Trophoblast cell (in vitro differentiated cells and primary cell): Measurements from ENCODE around the gene SPP1.

Experiments
- DNase-seq, 2 donors: peaks; one replicate each; pipeline ENCODE4 v3.0.0-alpha.2; 2016
- H2AFZ ChIP-seq: 2 replicates; pipeline ENCODE4 v1.6.1; 2013; ENCODE audit warnings: low read length, moderate library complexity, mild to moderate bottlenecking; ENCODE audit not compliant: insufficient read depth, poor library complexity
- H2AK5ac ChIP-seq: 2 replicates; pipeline ENCODE4 v1.6.1; 2013; ENCODE audit warnings: mild to moderate bottlenecking, low read length
- H2BK120ac ChIP-seq: 2 replicates; pipeline ENCODE4 v1.6.1; 2013; ENCODE audit warnings: low read length, mild to moderate bottlenecking, moderate library complexity; ENCODE audit not compliant: insufficient read depth, poor library complexity
- H2BK12ac ChIP-seq: 2 replicates; pipeline ENCODE4 v1.6.1; 2013; ENCODE audit warnings: mild to moderate bottlenecking, low read length, moderate library complexity
- H2BK5ac ChIP-seq: 2 replicates; pipeline ENCODE4 v1.6.1; 2013; ENCODE audit warnings: low read length, low read depth, moderate library complexity, mild to moderate bottlenecking; ENCODE audit not compliant: poor library complexity
- H3K14ac ChIP-seq: 2 replicates; pipeline ENCODE4 v1.6.1; 2013; ENCODE audit warnings: mild to moderate bottlenecking, low read length
- H3K18ac ChIP-seq: 2 replicates; pipeline ENCODE4 v1.6.1; 2013; ENCODE audit warnings: mild to moderate bottlenecking, low read length
- H3K23ac ChIP-seq: 2 replicates; pipeline ENCODE4 v1.6.1; 2013; ENCODE audit warnings: low read length
- H3K27ac ChIP-seq: 2 replicates; pipeline ENCODE4 v1.5.1; 2013; ENCODE audit warnings: low read depth, mild to moderate bottlenecking, inconsistent platforms, low read length, moderate library complexity
- H3K27me3 ChIP-seq: 2 replicates; pipeline ENCODE4 v1.6.1; 2013; ENCODE audit warnings: inconsistent platforms, mild to moderate bottlenecking, low read length, moderate library complexity; ENCODE audit not compliant: insufficient read depth
- H3K36me3 ChIP-seq, 2 experiments: 1 replicate in 1 of 2; 2 replicates in 1 of 2; pipeline ENCODE4 v1.6.1; 2013; ENCODE audit warnings: low read length in 2 of 2, mild to moderate bottlenecking in 2 of 2, moderate library complexity in 1 of 2; ENCODE audit not compliant: insufficient read depth in 2 of 2, control insufficient read depth in 1 of 2
- H3K4ac ChIP-seq: 2 replicates; pipeline ENCODE4 v1.6.1; 2013; ENCODE audit warnings: low read depth, mild to moderate bottlenecking, low read length, moderate library complexity
- H3K4me1 ChIP-seq, 2 experiments: 1 replicate in 1 of 2; 2 replicates in 1 of 2; pipeline ENCODE4 v1.6.1; 2013; ENCODE audit warnings: low read length in 2 of 2, mild to moderate bottlenecking in 2 of 2, moderate library complexity in 1 of 2; ENCODE audit not compliant: insufficient read depth in 2 of 2, control insufficient read depth in 1 of 2
- H3K4me2 ChIP-seq: 2 replicates; pipeline ENCODE4 v1.6.1; 2013; ENCODE audit warnings: inconsistent platforms, mild to moderate bottlenecking, low read length, moderate library complexity
- H3K4me3 ChIP-seq: 2 replicates; pipeline ENCODE4 v1.5.1; 2013; ENCODE audit warnings: mild to moderate bottlenecking, low read depth, low read length, inconsistent platforms
- H3K79me1 ChIP-seq: one replicate; pipeline ENCODE4 v1.6.1; 2013; ENCODE audit warnings: low read length
- H3K79me2 ChIP-seq: 2 replicates; pipeline ENCODE4 v1.6.1; 2013; ENCODE audit warnings: low read length, mild to moderate bottlenecking; ENCODE audit not compliant: control insufficient read depth, insufficient read depth, poor library complexity
- H3K9ac ChIP-seq: 2 replicates; pipeline ENCODE4 v1.6.1; 2013; ENCODE audit warnings: mild to moderate bottlenecking, low read length
- H3K9me3 ChIP-seq: 2 replicates; pipeline ENCODE4 v1.6.1; 2013; ENCODE audit warnings: low read depth, mild to moderate bottlenecking, control low read depth, inconsistent platforms, low read length; ENCODE audit not compliant: insufficient read depth
- H4K12ac ChIP-seq: 2 replicates; pipeline ENCODE4 v1.6.1; 2013; ENCODE audit warnings: low read depth, mild to moderate bottlenecking, low read length, moderate library complexity
- H4K8ac ChIP-seq: 2 replicates; pipeline ENCODE4 v1.6.1; 2013; ENCODE audit warnings: low read depth, mild to moderate bottlenecking, low read length, moderate library complexity
- H4K91ac ChIP-seq: one replicate; pipeline ENCODE4 v1.6.1; 2013; ENCODE audit warnings: low read depth, mild to moderate bottlenecking, low read length, moderate library complexity
- WGBS: extraction: QIAGEN DNeasy Blood & Tissue Kit; methylation state at CpG from one replicate; pipeline ENCODE4 v1.1.7; 2013; ENCODE audit warnings: missing lambda C conversion rate; ENCODE audit not compliant: insufficient read length, insufficient coverage; ENCODE audit errors: extremely low coverage; 5-methylcytosine and 5-hydroxymethylcytosine counted together

SPP1 gene

GRCh38 chr4:87985097-87985886 lies 9.8 kb downstream of the SPP1 start:
- H4K8ac ChIP-seq = no peak overlapping the region
- no peak overlapping the region for H2BK120ac ChIP-seq
- WGBS = no CpG with 5 or more reads among the region's 1 CpG
- H2AK5ac ChIP-seq = no peak overlapping the region
- no peak overlapping the region for H3K18ac ChIP-seq
- peak in 1 of 2 donors; percentile 29 for DNase-seq
- no peak overlapping the region for H3K27ac ChIP-seq
- no peak overlapping the region for H2AFZ ChIP-seq
- H3K4me3 ChIP-seq = no peak overlapping the region
- no peak overlapping the region for H3K14ac ChIP-seq
- no peak overlapping the region for H4K12ac ChIP-seq
- no peaks in the 10 kb centered on the region for H3K27me3 ChIP-seq
- H3K4ac ChIP-seq = no peak overlapping the region
- no peak overlapping the region for H4K91ac ChIP-seq
- H3K79me1 ChIP-seq = no peaks in the 10 kb centered on the region
- no peak overlapping the region for H3K4me2 ChIP-seq
- H3K36me3 ChIP-seq = no peaks in the 10 kb centered on the region
- H3K23ac ChIP-seq = no peak overlapping the region
- H3K9ac ChIP-seq = no peak overlapping the region
- no peaks in the 10 kb centered on the region for H3K4me1 ChIP-seq
- no peak overlapping the region for H2BK12ac ChIP-seq
- H3K9me3 ChIP-seq = no peaks in the 10 kb centered on the region
- no peak overlapping the region for H2BK5ac ChIP-seq
- no peaks in the 10 kb centered on the region for H3K79me2 ChIP-seq

DNA sequence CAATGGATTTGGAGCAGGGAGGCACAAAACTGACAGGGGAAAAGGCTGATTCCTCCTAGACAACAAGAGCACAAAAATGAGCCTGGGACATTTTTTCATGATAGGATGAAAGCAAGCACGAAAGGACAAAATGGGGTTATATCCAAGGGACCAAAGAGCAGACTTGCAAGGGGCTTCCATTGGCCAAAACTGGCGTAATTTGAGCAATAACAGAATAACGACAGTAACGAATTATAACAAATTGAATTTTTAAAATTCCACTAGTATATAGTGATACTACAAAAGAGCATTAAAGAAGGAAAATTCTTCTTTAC lies 10.3 kb downstream of the SPP1 start:
- no peak overlapping the region for H3K4ac ChIP-seq
- no peak overlapping the region for H3K18ac ChIP-seq
- H4K91ac ChIP-seq = no peak overlapping the region
- no peak overlapping the region for H3K23ac ChIP-seq
- H4K8ac ChIP-seq = no peak overlapping the region
- no peak overlapping the region for H2BK120ac ChIP-seq
- H3K4me2 ChIP-seq = no peak overlapping the region
- H3K9me3 ChIP-seq = no peaks in the 10 kb centered on the region
- H3K14ac ChIP-seq = no peak overlapping the region
- no peak overlapping the region for H3K9ac ChIP-seq
- no peaks in the 10 kb centered on the region for H3K79me1 ChIP-seq
- H3K4me1 ChIP-seq = no peaks in the 10 kb centered on the region
- WGBS = no CpG with 5 or more reads among the region's 4 CpGs
- no peak for DNase-seq
- H3K4me3 ChIP-seq = no peak overlapping the region
- H4K12ac ChIP-seq = no peak overlapping the region
- no peaks in the 10 kb centered on the region for H3K36me3 ChIP-seq
- no peak overlapping the region for H2AFZ ChIP-seq
- no peaks in the 10 kb centered on the region for H3K27me3 ChIP-seq
- H3K79me2 ChIP-seq = no peaks in the 10 kb centered on the region
- H2BK12ac ChIP-seq = no peak overlapping the region
- no peak overlapping the region for H2BK5ac ChIP-seq
- H2AK5ac ChIP-seq = no peak overlapping the region
- H3K27ac ChIP-seq = no peak overlapping the region

DNA sequence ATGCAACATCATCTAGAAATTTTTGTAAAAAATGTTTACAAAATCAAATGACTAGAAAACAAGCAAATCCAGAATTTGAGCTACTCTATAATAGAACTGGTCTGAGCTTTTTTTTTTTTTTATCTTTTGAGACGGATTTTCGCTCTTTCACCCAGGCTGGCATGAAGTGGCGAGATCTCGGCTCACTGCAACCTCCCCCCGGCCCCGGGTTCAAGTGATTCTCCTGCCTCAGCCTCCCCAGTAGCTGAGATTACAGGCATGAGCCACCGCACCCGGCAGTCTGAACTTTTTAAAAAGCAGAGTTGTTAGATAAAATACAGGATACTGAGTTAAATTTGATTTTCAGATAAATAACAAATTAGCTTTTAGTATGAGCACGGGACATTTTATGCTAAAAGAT lies 11.0 kb downstream of the SPP1 start:
- no CpG with 5 or more reads among the region's 9 CpGs for whole genome bisulfite sequencing
- H2BK12ac ChIP-seq = no peak overlapping the region
- no peaks in the 10 kb centered on the region for H3K27me3 ChIP-seq
- no peak overlapping the region for H4K8ac ChIP-seq
- no peaks in the 10 kb centered on the region for H3K79me1 ChIP-seq
- H3K14ac ChIP-seq = no peak overlapping the region
- H4K12ac ChIP-seq = no peak overlapping the region
- H3K4ac ChIP-seq = no peak overlapping the region
- H3K27ac ChIP-seq = no peak overlapping the region
- H2BK5ac ChIP-seq = no peak overlapping the region
- DNase-seq = no peak
- H2AK5ac ChIP-seq = no peak overlapping the region
- H2BK120ac ChIP-seq = no peak overlapping the region
- H2AFZ ChIP-seq = no peak overlapping the region
- no peak overlapping the region for H4K91ac ChIP-seq
- no peak overlapping the region for H3K9ac ChIP-seq
- no peak overlapping the region for H3K4me3 ChIP-seq
- H3K18ac ChIP-seq = no peak overlapping the region
- no peaks in the 10 kb centered on the region for H3K36me3 ChIP-seq
- H3K9me3 ChIP-seq = no peaks in the 10 kb centered on the region
- no peak overlapping the region for H3K4me2 ChIP-seq
- no peak overlapping the region for H3K23ac ChIP-seq
- H3K4me1 ChIP-seq = no peaks in the 10 kb centered on the region
- H3K79me2 ChIP-seq = no peaks in the 10 kb centered on the region

GRCh38 chr4:87989765-87990164 lies 14.3 kb downstream of the SPP1 start:
- H2AFZ ChIP-seq = no peak overlapping the region
- H4K12ac ChIP-seq = no peak overlapping the region
- H3K23ac ChIP-seq = peak overlapping the region; percentile 53
- H3K79me2 ChIP-seq = no peaks in the 10 kb centered on the region
- H3K27me3 ChIP-seq = no peaks in the 10 kb centered on the region
- H2BK120ac ChIP-seq = no peak overlapping the region
- H3K4me3 ChIP-seq = no peak overlapping the region
- H3K4me1 ChIP-seq = no peaks in the 10 kb centered on the region
- no peak overlapping the region for H2AK5ac ChIP-seq
- H2BK5ac ChIP-seq = no peak overlapping the region
- no peak overlapping the region for H3K18ac ChIP-seq
- H2BK12ac ChIP-seq = no peak overlapping the region
- no peaks in the 10 kb centered on the region for H3K36me3 ChIP-seq
- H4K91ac ChIP-seq = no peak overlapping the region
- no peak overlapping the region for H3K9ac ChIP-seq
- H3K4ac ChIP-seq = no peak overlapping the region
- no peak overlapping the region for H3K27ac ChIP-seq
- WGBS = no CpG with 5 or more reads among the region's 4 CpGs
- no peak overlapping the region for H3K14ac ChIP-seq
- no peak overlapping the region for H4K8ac ChIP-seq
- no peak overlapping the region for H3K4me2 ChIP-seq
- no peak for DNase-seq
- no peaks in the 10 kb centered on the region for H3K79me1 ChIP-seq
- H3K9me3 ChIP-seq = no peaks in the 10 kb centered on the region
